HG03378 (cell line): ENCODE data around the gene CCDC85B.

Source experiments
- ATAC-seq: cut with Tn5 transposase; IDR thresholded peaks from one replicate; pipeline ENCODE4 v1.9.1; 2021; ENCODE audit warnings: mild to moderate bottlenecking, moderate library complexity; ENCODE audit not compliant: unreplicated experiment

CCDC85B gene

GRCh38 chr11:65903715-65904114 lies 13.2 kb downstream of the CCDC85B start:
- no peak for ATAC-seq

DNA sequence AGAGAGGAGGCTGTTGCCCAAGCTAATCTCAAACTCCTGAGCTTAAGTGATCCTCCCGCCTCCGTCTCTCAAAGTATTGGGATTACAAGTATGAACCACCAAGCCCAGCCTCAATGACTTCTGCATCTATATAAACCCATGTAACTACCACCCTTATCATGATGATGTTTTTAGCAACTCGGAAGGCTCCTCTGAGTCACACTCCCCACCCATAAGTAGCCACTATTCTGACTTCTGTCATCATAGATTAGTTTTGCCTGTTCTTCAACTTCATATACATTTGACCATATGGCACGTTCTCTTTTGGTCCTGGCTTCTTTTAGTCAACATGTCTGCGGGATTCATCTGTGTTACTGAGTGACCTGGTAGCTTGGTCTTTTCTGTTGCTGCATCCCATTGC lies 16.1 kb downstream of the CCDC85B start:
- ATAC-seq = no peak

DNA sequence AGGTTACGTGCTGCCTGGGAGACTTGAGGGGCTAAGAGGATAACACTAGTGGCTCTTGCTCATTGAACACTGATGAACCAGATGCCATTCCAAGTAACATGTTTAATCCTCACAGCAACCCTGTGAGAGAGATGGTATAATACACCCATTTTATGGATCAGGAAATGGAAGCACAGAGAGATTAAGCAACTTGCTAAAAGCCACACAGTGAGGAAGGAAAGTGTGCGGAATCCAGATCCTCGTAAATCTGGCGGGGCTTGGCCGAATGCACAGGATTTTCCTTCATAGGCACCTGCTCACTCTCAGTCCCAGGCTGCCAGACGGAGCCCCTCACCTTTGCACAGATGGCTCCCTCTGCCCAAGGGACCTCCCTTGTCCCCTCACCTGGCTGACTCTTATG lies 17.4 kb downstream of the CCDC85B start:
- no peak for ATAC-seq

DNA sequence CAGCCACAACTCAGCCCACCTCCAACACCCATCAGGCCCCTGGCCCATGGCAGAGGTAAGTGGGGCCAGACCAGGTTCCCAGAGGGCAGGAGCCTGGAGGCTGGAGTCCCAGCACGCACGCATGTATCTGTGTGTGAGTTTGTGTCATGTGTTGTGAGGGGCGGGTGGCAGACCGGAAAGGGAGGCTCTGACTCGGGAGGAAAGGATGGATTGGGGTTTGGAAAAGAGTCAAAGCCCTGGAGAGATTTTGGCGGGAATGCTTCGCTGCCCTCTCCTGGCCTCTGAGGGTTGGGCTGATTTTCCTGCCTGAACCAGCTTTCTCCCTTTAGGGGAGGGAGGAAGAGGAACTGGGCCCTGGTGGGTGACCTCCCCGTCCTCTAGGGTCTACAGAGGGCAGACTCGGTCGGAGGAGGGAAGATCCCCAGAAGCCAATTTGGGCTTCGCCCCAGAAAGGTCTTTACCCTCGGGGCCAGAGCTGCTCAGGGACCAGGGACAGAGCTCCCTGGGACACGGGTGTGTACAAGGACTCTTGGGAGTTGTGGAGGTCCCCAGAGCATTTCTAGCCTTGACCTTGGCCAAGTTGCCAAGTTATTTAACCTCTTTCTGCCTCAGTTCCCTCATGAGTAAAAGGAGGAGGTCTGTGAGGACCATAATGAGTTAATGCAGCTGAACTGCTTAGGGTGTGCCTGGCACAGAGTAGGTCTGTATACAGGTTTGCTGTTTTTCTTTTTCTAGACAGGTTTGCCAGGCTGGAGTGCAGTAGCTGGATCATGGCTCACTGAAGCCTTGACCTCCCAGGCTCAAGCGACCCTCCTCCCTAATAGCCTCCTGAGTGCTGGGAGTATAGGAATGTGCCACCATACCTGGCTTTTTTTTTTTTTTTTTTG lies 21.5 kb downstream of the CCDC85B start:
- ATAC-seq = no peak

GRCh38 chr11:65912845-65913244 lies 22.4 kb downstream of the CCDC85B start:
- ATAC-seq = no peak

- no peak for ATAC-seq
These were observed 24.8 kb downstream of the CCDC85B start for GRCh38 chr11:65915101-65915820.

- ATAC-seq = no peak
These were observed 25.4 kb downstream of the CCDC85B start for GRCh38 chr11:65915821-65916251.

GRCh38 chr11:65916391-65916790 lies 25.9 kb downstream of the CCDC85B start:
- no peak for ATAC-seq

GRCh38 chr11:65917077-65917433 lies 26.6 kb downstream of the CCDC85B start:
- ATAC-seq = no peak

- no peak for ATAC-seq
These were observed 27.1 kb downstream of the CCDC85B start for GRCh38 chr11:65917434-65918210.

GRCh38 chr11:65918211-65919140 lies 28.0 kb downstream of the CCDC85B start, which contains the start of gene C11orf68:
Gene C11orf68 (minus strand): TSS chr11:65919062. CDS start chr11:65919031, 31 bp downstream.
- ATAC-seq = peak; percentile 24

DNA sequence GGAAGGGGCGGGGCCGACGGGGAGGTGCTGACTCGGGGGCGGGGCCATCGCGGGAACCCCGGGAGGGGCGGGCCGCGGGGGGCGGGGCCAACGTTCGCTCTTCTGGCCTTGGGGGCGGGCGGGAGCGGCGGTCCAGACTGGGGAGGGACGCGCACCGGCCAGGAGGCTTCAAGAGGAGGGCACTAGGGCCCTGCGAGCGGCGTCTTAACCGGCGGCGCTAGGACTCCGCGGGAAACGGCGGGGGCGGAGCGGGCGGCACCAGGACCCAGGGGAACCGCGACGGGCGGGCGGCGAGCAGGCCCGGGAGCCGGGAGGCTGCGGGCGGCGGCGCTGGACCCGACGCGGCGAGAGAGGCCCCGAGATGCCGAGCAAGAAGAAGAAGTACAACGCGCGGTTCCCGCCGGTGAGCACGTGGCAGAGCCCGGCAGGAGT lies 28.7 kb downstream of the CCDC85B start, which contains the start of gene DRAP1:
Gene DRAP1, plus strand, starts transcription at position 286 of the 432 bp plus-strand sequence. Its CDS starts 76 bp downstream, at position 362.
- ATAC-seq = peak; percentile 65

- ATAC-seq = peak; percentile 40
These were observed 29.3 kb downstream of the CCDC85B start for GRCh38 chr11:65919573-65920371.

GRCh38 chr11:65920372-65920802 lies 29.9 kb downstream of the CCDC85B start:
- ATAC-seq = no peak

DNA sequence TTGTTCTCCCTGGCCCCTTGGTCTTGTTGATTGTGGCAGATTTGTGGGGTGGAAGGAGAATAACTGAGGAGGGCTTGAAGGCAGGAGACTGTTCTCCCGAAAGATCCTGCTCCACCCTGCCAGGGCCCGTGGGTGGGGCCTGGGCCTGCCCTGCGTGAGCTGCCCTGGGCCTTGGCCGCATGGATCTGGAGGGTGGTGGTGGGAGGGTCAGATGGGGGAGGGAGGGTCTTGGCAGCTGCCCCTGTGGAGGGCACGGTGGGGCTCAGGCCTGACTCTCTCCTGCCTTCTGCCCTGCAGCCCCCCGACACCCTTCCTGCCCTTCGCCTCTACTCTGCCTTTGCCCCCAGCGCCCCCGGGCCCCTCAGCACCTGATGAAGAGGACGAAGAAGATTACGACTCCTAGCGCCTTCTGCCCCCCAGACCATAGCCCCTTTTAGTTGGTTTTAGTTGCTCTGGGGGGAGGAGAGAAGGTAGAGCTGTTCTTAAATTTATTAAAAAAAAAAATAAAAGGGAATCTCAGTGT lies 30.6 kb downstream of the CCDC85B start:
- no peak for ATAC-seq

- no peak for ATAC-seq
These were observed 31.4 kb downstream of the CCDC85B start for GRCh38 chr11:65921876-65922275.

DNA sequence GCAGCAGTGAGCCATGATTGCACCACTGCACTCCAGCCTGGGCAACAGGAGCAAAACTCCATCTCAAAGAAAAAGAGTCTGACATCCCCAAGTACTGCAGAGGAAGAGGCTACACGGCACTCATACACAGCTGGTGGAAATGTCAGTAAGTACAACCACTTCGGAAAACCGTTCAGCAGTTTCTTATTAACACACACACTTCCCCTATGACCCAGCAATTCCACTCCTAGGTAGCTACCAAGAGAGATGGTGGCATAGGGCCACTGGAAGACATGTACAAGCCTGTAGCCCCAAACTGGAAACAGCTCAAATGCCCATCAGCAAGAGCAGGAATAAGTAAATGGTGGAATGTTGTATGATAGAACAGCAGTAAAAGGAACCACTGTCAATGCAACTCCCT lies 32.1 kb downstream of the CCDC85B start:
- ATAC-seq = no peak

- ATAC-seq = no peak
These were observed 34.9 kb downstream of the CCDC85B start for GRCh38 chr11:65925397-65925796.

- ATAC-seq = peak; percentile 58
These were observed 37.5 kb downstream of the CCDC85B start for GRCh38 chr11:65927904-65928397.
